Measurements from ENCODE around the gene CDH18.

Gene CDH18

DNA sequence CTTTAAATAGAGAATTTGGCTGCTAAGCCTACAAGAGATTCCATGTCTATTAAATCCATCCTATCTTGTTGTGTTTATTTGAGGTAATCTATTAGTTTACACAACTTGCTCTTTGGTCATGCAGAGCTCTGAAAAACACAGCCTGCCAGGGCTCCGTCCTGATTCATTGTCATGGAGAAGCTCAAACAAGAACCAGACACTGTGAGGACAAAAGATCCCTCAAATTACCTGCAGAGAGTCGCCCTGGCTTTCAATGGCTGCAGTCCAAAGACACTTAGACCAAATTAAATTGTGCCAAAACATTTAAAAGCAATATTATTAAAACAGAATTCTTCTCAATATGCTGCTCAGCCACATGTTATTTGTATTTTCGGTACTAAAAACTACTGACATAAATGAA is 60.1 kb downstream of the CDH18 start:
- no peak for DNase-seq

DNA sequence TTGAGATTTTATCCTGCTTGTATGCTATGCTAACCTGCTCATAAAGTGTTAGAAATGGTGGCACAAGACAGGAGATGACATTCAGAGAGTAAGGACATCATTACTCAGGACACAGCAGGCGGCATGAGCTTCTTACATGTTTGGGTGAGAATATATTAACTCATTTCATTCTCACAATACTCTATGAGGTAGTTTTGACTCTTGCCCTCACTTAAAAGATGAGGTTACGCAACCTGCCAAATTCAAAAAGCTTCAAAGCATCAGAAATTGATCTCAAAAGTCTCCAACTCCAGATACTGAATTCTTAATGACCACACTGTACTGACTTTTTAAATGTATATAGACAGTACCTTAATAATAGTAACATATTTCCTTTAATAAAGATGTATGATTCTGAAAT is 60.8 kb downstream of the CDH18 start:
- no peak for DNase-seq

DNA sequence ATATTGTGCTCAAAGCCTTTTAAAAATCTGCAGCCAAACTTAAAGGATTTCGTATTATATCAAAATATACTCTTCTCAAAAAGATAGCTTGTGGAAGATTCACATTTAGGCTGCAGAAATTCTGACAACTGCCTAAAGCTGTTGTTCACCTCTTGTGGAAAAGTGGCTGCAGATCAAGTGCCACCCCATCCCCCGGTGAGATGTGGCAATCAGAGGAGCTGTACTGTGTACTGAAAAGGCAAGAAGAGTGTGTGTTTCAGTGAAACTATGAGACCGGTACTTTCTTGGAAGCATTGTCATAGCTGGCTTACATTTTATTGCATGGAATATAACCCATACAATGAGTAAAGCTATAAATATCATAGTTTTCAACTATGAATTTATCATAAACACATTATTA is 64.3 kb downstream of the CDH18 start:
- no peak for DNase-seq

DNA sequence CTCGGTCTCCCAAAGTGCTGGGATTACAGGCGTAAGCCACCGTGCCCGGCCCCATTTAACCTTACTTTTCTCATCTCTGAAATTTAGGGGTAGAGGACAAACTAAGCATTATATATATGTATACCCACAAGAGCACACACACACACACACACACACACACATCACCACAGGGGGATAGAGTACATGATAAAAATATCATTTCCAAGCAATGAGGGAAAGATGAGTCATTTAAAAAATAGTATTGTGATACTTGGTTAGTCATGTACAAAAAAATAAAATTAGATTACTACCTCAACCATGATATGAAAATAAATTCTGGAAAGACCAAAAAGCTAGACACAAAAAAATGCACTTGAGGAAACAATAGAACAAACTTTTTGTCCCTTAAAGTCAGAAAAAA is 67.2 kb downstream of the CDH18 start:
- no peak for DNase-seq

DNA sequence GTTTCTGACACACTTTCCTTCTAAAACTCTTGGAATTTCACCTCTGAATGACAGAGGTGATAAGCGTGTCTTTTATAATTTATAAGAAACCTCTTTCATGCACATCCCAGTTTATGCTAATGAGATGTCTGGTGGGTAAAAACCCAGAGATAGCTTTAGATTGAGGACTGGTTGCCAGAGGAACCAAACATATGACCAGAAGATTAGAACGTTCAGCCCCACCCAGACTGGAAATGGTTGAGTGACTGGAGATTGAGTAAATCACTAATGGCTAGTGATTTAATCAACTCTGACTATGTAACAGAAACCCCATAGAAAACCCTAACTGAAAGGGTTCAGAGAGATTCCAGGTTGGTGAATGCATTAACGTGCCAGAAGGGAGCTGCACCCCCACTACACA is 69.2 kb downstream of the CDH18 start:
- no peak for DNase-seq

DNA sequence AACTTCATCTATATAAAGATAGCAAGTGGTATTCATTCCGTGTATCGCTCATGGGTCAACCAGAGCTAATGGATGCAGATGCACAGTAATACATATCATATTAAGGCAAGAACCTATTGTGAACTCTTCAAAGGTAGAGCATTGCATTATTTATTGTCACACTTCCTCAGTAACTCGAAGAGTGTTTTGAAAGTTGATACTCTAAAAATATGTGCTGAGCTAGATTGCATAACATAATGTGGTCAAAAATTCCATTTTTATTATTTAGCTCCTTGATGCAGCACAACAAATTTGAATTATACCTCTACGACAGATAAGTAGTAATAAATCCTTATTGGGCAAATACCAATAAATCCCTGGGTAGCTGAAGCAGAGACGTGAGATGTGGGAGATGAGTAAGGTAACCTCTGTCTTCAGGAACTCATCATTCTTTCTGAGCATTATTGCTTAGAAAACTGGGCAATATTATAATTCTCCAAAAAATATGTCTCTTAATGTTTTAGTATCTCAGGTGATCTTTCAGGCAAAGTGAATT is 70.3 kb downstream of the CDH18 start:
- DNase-seq, result no peak

DNA sequence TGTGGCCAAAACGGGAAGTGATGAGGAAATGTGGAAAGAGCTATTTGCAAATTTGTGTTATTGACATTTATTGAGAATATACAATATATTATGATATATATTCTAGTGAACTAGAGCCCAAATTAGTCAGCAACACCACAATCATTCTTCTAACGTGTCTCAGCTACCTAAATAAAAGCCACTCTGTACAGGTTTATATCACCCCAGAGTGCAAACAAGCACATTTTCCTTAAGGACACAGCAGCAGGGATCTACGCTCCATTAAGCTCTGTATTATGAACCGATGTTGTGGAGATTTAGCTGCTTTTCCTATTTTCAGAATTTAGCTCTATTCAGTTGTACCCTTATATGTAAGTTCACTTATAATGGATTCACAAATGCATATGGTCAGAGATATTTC is 77.9 kb downstream of the CDH18 start:
- no peak for DNase-seq

DNA sequence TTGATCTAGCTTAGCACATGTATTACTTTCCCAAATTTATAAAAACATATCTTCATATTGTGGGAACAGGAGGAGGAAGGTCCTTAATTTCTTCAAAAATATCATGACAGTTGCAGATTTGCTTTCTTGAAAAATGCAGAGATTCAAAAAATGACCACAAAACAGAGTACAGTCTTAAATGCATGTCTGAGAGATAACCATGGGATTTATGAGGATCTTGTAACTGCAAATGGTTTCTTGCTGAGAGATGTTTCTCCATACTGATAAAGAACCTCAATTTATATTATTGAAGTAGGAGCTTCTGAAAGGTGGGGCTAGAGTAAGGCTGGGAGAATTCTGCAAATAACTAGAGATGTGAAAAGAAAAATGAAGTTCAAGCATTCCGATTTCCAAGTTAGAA is 83.2 kb downstream of the CDH18 start:
- DNase-seq, result no peak

DNA sequence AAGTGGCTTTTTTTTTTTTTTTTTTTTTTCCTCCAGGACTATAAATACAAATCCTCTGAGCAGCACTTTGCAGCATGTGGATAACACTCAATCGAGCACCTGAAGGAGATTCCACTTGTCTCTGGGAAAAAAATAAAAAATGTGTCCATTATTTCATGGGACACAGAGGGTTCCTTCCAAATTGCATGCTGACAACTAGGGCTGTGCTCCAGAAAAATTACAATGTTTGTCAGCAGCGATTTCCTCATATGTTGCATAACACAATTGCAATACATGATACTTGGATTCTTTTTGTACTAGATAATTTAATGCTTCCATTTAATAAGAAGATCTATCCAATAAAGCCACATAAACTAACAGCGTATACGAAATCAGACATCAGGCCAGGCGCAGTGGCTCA is 84.4 kb downstream of the CDH18 start:
- DNase-seq, result no peak

DNA sequence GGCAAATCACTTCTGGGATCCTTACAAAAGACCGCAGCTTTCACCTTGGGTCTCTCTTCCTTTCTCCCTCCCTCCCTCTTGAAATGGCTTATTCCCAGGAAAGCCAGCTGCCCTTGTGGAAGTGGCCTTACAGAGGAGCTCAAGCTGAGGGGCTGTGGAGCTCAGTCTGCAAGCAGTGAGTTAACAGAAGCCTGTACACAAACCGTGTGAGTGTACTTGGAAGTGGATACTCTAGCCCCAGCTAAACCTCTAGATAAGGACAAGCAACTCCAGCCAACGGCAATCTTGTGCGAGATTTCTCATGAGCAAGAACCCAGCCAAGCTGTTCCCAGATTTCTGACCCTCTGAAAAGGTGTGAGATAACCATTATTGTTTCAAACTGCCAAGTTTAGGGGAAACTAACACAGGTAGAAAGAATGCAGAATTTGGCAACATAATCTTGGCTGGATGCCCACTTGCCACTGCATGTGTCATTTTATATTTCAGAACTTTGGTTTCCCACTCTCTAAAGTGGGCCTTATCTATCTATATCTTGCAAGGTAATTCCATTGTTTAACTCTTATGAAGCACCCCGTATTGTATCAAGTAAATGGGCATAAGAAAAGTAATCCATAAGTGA is 85.6 kb downstream of the CDH18 start:
- no peak for DNase-seq

DNA sequence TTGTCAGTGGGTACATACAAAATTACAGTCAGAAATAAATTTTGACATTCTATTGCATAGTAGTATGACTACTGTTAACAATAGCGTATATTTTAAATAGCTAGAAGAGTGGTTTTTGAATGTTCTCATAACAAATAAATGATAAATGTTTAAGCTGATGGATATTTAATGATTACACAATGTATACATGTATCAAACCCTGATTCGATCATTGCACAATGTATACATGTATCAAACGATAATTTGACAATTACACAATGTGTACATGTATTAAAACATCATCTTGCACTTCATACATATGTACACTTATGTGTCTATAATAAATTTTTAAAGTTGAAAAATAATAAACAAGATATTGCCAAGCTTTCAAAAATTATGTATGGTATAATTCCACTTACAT is 87.7 kb downstream of the CDH18 start:
- DNase-seq, result no peak

DNA sequence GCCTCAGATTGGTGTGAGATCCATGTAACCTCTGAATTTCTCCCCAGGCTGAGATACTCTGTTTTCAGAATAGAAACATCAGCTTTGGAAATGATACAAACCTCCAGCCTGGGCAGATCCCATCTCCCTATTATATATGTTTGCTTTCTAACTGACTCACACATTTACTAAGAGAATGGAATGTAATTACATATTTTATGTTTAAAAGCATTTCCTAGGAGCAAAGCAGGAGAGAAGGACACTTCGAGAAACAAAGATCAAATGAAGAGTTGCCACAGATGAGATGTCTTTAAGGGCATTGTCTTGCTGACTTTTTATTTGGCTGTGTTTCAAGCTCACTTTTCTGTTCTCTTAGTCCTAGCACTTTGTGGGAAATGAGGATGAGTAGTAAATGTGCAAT is 96.3 kb downstream of the CDH18 start:
- DNase-seq, result no peak

DNA sequence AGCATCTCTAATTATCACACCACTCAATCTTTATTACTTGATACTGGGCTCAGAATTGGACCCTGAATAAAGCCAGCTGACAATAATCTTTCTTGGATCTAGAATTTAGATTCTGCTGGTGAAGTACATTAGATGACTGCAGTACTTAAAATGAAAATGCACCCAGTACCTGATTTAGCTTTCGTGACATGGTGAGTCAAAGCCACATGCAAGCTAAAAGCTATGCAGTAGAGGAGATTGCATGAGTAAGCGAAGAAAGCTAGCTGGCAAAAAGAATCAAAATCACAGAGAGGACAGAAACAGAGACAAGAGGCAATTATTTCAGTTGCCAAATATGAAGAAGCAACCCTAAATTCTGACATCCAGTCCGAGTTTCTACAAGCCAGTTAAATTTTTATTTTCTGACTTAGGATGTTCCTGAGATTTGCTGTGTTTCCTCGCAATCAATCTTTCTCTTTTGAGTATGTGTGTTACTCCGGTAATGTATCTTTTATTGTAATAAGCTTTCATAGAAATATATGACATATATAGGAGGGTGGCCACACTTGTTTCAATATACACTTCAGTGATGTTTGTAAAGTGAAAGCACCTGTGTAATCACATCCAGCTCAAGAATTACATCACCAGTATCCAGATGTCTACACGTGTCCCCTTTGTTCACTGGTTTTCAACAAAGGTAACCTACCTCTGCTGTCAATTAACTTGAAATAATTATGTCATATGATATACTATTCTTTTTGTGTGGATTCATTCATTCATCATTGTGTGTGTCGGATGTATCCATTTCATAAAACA is 101.7 kb downstream of the CDH18 start:
- no peak for DNase-seq

DNA sequence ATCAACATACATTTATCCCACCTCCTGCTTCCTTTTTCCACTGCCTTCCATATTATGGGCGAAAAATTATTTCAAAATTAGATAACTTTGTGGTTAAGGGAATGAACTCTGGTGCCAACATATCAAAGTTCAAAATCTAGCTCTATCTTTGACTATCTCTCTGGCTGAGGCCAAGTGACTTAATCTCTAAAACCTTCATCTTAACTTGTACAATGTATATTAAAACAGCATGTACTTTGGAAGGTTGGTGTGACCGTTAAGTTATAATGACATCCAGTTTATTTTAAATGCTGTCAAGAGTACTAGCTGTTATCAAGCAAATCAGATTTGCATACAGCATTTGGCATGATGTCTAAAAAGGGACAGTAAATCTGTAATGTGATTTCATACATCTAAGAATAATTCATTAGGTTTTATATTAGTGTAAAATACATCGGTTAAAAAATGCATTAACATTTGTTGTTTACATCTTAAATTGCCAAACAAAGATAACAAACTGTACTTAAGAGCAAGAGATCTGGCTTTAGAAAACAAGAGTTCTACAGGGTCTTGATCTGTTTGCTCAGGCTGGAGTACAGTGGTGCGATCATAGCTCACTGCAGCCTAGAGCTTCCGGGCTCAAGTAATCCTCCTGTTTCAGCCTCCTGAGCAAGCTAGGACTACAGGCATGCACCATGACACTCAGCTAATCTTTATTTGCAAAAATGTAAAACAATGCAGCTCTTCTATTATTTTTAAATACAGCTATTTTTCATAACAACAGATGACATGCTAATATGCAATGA is 102.8 kb downstream of the CDH18 start:
- no peak for DNase-seq

DNA sequence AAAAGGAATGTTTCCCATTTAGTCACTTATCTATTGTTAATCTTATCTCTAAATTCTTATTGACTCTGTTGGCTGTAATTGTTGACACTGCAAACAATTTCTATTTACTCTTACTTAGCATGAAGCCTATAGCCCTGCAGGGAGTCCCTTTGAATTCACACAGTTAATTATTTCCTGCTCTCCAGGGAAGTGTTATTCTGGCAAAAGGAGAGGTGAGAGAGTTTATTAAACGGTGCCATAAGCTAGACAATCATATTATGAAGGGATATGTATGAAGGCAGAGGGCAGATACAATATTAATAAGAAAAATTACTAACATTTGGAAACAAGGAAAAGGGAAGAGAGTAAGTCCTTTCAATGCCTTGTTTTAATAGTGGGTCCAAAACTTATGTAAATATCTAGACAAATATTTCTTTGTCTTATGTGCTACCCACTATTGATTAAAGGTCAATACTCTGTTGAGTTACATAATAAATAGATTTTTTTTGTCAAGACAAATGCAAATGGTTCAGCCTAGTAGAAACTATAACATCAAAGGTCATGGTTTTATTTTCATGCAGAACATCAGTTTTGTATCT is 107.1 kb downstream of the CDH18 start:
- no peak for DNase-seq

DNA sequence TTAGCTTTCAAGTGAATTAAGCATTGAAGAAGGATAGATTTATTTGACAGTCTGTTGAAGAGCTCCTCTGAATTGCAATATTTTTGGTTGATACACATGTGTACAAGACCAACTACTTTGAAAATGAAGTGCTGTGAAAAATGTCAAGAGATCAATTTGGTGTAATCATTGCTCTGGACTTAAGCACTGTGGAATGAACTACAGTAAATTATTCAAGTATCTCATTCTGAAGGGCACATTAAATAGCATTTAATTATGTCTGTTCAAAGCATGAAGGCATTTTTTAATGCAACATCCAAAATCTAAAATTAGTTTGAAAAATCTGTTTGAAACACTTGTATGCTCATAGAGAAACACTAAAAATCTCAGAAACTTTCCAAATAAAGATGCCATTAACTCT is 107.5 kb downstream of the CDH18 start:
- DNase-seq, result no peak

DNA sequence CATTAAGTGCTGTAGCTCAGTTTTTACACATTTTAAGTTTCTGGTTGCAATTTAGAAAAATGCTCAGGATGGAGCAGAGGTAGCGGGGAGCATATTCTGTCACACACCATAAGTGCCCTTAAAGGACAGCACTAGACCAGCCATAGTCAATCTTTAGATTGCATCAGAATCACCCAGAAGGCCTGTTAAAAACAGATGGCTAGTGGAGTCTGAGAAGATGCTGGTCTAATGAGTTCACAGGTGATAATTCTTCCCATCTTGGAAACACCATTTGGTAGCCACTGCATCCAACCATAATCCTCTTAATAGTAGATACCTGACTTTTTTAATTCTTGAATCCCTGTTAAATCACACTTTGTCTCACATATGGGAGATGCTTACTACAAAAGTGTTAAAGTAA is 113.2 kb downstream of the CDH18 start:
- DNase-seq, result no peak

DNA sequence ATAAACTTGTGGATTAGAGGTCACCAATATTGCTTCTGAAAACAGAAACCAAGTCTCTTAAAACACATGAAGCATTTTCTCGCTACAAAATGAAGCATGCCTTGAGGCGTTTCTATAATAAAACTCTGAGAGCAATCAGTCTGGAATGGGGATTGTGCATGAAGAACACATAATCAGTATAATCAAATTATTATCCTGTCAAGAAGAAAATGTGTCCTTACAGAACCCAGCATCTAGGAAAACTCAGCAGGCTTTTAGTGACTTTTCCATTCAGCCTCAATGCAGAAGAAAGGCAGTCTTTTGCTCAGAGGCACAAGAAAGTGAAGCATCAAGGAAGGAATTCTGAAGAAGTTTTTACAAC is 121.9 kb downstream of the CDH18 start:
- no peak for DNase-seq

DNA sequence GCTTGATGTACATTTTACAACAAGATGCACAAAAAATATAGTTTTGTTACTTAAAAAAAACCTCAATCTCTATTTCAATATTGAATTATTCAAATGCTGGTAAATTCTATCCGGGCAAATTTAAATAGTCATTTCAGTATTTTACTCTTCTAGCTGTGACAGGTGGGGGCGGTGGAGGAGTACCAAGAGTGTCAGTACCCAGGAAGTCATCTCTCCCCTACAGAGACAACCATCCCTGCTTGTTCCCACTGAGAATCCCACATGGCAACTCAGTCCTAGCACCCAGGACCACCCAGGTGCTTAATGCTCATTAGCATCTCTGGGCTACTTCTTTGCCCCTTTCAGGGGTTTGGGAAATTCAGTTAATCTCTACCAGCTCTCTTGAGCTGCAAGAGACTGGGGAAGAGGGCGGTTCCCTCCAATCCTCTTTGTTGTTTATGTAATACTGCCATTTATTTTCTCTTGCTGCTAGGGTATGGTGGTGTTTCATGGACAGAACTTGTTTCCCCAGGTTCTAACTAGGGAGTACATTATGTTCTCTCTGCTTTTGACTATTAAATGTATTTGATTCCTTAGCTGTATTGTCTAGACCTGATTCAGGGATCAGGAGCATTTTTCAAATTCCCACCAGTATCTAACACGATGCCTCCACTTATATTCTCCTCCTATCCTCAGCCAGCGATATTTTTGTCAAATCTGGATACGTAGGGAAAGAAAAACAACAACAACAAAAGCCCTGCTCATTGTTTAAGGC is 122.5 kb downstream of the CDH18 start:
- no peak for DNase-seq

DNA sequence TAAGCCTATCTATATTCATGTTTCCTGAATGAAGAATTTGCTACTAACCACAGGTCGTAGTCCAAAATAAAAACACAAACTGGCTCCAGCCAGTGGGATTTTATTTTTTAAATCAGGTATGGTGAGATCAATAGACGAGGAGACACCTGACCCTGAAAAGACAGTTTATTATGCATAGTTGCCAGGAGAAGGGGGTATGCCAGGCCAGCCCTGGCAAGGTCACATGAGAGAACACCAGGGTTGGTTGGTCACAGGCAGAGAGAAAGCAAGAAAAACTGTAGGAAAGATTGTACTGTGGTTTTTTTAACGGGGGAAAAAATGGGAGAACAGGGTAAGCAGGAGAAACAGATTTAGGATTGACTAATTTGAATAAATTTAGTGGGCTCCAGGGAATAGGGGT is 125.3 kb downstream of the CDH18 start:
- DNase-seq, result no peak

DNA sequence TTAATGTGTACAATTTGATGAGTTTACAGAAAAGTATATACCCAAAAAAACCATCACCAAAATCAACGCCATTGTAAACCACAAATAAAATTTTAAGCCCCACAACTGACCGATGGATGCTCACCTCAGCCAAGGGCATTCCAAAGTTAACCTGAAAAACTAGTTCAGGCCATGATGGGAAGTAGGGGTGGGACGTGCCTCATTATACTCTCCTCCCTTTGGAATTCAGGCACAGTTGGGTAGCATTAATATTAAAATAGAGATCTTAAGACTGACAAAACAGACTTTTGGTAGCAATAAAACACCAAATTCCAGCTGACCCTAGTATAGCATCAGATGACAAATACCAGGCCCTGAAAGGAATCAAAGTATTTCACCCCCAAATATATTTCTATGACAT is 129.0 kb downstream of the CDH18 start:
- no peak for DNase-seq

DNA sequence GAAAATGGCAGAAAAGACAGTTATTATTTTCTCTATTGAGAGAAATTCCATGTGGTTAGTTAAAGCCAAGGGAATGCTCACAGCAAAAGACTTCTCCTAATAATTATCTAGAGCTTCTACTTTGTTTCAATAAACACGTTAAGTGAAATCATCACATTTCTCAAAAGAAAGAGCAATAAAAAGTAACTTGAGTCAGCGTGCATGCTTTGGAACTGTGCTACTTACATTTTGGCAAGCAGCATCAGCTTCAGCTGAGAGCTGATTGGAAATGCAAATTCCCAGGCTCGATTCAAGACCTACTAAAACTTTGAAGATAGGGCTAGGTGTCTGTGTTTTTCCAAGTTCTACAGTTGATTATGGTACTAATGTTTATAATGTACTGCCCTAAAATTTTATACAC is 132.1 kb downstream of the CDH18 start:
- DNase-seq, result no peak

DNA sequence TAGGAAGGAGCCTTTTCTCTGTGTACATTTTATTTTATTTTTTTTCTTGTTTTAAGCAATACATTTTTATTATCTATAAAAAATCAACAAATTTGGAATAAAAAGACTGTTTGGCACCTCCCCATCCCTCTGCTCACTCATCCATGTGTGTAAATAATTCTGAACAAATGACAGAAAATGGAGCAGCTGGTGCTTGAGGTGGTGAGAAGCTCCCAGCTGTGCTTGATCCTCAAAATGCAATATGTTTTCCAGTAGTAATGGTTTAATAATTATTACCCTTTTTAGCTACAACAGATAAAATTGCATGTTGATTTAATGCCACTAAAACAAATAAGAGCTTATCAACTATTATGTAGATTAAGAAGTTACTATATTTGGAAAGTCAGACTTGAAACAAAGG is 132.5 kb downstream of the CDH18 start:
- no peak for DNase-seq

Data from femur (tissue), 1 donor.